Epithelial cell of proximal tubule (primary cell): ENCODE measurements around the gene YARS1. TPM values are rescaled to one million over a fixed set of nuclear protein-coding genes. Genes with fewer than 3 reads are reported as not detected.

ENCODE experiments used
- DNase-seq: peaks from one replicate; pipeline ENCODE4 v3.0.0-alpha.2; 2011; ENCODE audit warnings: low read depth
- H3K4me3 ChIP-seq: 2 replicates; pipeline ENCODE4 v1.5.1; 2011; ENCODE audit warnings: low read depth, mild to moderate bottlenecking, low read length
- total RNA-seq: library from RNA; depleted of rRNA; stranded (reverse); fragments of >200 nt; gene quantifications from 2 replicates; pipeline ENCODE4 v1.2.3, GENCODE V29; 2015
- TF ChIP-seq, protein P1 (sequence below): conservative IDR thresholded peaks from 2 replicates; pipeline ENCODE4 v1.5.1; 2012; ENCODE audit warnings: low read depth, mild to moderate bottlenecking, low read length

The YARS1 gene
- total RNA-seq, 1 donor from 2014 or later: 90.9 TPM

DNA sequence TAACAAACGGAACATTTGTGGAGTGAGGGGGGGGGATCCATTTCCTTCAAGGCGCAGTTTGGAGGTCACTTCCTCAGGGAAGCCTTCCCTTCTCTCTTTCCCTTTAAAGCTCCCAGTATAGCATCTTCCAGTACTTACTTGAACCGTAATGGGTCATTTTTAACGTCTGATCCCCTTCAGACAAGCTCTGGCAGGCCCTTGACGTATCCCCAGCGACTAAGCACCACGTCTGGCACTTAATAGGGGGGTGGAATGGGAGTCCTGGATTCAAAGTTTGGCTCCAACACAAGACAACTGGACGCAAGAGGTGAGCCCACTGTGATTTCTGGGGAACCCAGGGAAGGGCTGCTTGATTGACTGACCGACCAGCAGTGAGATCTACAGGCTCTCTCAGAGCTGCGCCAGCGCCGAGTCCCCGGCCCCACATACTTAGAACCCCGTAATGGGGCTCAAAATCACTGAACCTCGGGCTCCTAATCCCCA is 441 bp downstream of the YARS1 start:
- peak overlapping the region; percentile 99 for H3K4me3 ChIP-seq
- DNase-seq: no peak
- TF ChIP-seq, protein P1, sequence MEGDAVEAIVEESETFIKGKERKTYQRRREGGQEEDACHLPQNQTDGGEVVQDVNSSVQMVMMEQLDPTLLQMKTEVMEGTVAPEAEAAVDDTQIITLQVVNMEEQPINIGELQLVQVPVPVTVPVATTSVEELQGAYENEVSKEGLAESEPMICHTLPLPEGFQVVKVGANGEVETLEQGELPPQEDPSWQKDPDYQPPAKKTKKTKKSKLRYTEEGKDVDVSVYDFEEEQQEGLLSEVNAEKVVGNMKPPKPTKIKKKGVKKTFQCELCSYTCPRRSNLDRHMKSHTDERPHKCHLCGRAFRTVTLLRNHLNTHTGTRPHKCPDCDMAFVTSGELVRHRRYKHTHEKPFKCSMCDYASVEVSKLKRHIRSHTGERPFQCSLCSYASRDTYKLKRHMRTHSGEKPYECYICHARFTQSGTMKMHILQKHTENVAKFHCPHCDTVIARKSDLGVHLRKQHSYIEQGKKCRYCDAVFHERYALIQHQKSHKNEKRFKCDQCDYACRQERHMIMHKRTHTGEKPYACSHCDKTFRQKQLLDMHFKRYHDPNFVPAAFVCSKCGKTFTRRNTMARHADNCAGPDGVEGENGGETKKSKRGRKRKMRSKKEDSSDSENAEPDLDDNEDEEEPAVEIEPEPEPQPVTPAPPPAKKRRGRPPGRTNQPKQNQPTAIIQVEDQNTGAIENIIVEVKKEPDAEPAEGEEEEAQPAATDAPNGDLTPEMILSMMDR: no peak

- H3K4me3 ChIP-seq: no peak overlapping the region
- TF ChIP-seq, protein P1: no peak
- no peak for DNase-seq
Measured at GRCh38 chr1:32813941-32814739, 3.0 kb downstream of the YARS1 start.

GRCh38 chr1:32811917-32812316 is 5.2 kb downstream of the YARS1 start:
- no peak overlapping the region for H3K4me3 ChIP-seq
- TF ChIP-seq, protein P1: no peak
- no peak for DNase-seq

DNA sequence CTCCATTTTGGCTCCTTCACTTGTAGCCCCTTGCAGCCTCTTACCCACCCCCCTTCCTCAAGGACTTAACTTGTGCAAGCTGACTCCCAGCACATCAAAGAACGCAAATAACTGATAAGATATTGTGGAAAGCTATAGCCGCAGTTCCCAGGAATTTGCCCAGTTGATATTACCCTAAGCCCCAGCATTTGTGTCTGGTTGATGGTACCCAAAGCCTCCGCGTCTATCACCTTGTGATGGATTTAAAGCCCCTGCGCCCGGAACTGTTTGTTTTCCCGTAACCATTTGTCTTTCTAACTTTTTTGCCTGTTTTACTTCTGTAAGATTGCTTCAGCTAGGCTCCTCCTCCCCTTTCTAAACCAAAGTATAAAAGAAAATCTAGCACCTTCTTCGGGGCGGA is 5.9 kb downstream of the YARS1 start:
- DNase-seq: no peak
- no peak overlapping the region for H3K4me3 ChIP-seq
- TF ChIP-seq, protein P1: no peak

DNA sequence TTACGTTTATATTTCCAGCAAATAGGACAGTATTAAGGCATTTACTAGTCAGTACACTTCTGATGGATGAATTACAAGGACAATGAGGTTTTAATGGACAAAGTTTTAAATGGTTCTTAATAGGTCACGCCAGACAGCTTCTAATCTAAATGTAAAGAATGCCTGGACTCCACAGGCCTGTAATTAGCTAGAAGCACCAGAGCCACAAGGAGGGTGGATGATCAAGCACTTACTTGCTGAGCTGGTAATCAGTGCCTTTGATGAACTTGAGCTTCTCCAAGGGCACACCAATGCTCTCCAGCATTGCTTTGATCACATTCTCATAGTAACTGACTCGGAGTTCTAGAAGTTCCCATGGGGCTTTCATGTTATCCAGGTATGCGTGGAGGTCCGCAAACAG is 6.8 kb downstream of the YARS1 start:
- no peak for DNase-seq
- TF ChIP-seq, protein P1: no peak
- H3K4me3 ChIP-seq: no peak overlapping the region

DNA sequence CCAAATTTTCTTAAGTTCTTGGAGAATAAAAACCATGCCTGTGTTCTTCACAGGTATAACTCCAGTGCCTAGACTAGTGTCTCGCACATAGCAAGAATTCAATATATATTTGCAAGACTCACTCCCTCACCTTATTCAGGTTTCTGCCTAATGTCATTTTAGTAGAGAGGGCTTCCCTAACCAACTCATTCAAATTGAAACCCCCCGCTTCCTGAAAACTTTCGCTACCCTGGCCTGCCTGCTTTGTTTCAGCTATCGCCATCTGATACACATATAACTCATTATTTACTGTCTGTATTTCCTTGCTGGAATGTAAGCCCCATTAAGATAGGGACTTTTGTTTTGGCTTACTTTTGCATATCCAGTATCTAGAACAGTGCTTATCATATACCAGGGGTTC is 8.6 kb downstream of the YARS1 start:
- DNase-seq: no peak
- TF ChIP-seq, protein P1: no peak

DNA sequence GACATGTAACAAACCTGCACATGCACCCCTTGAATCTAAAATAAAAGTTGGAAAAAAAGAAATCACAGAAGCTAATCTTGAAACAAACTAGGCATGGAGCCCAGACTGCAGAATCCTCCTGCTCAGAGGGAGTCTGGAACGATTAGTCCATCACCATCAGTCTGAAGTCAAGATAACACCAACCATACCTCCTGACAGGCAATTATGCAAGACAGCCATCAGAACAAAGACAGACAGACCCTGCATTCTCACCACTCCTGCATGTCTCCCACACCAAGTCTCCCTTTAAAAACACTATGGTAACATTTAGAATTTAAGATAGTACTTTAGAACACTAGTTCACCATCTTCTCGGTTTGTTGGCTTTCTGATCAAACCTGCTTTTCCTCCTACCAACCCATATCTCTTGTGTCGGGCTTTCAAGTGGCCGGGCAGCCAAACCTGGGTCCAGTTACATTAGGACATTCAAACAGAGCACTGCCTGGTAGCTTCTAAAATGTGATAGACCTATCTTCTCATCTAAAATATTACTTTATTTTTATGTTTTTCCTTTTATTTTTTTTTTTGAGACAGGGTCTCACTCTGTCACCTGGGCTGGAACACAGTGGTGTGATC is 10.1 kb downstream of the YARS1 start:
- TF ChIP-seq, protein P1: no peak
- H3K4me3 ChIP-seq: no peak overlapping the region
- DNase-seq: no peak

More for the DNA sequence above, 8.6 kb downstream of the YARS1 start:
- H3K4me3 ChIP-seq: no peak overlapping the region
